ENCODE measurements around the gene SNAPC4. TPM values are rescaled to one million over a fixed set of nuclear protein-coding genes. Genes with fewer than 3 reads are reported as not detected.

SNAPC4 gene
- total RNA-seq, 1 experiment from 2014 or later, result 24.8 TPM

DNA sequence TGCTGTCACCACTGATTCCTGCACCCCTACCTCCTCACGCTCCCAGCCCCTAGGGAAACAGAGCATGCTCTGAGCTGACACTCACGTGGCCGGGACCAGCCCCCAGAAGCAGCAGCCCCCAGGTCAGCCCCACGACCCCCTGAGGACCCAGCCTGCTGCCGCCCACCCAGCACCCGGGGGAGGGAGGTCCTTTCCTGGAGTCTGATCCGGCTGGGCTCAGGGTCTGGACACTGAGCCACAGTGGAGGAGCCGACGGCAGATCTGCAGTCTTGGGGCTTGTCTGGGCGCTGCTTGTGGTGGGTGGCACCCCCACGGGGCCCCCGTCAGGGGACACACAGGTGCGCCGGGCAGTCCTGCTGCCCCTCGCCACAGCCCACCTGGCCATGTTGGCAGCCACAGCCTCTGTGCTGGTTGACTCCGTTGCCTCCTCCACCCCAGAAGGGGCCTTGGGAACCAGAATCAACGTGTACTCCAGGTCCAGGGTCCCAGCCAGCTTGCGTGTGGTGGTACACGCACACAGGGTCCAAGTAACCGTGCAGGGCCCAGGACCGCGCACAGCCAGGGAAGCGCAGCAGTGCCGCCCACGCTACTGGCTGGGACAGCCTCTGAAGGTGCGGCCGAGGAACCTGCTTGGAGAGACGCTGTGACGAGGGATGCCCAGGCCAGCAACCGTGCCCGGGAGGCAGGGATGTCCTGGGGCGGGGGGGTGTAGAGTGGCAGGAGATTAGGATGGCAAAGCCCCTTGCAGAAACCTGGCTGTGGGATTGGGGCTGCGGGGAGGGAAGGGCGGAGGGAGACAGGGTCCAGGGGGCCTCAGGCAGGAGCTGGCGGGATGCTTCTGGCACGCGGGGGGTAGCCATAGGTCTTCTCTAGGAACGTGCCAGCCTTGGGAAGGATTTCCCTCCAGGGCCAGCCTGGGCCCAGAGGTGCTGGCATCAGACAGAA lies 39.9 kb downstream of the SNAPC4 start:
- H3K36me3 ChIP-seq (ENCODE audit: insufficient read depth, low read length, poor library complexity, severe bottlenecking), result no peaks in the 10 kb centered on the region
- intact Hi-C loops (cut with micrococcal nuclease; ENCODE audit: unreplicated experiment), result no loop called here
- H3K9me3 ChIP-seq (ENCODE audit: low read depth, low read length, poor library complexity, severe bottlenecking), result no peaks in the 10 kb centered on the region
- H3K4me3 ChIP-seq (ENCODE audit: low read depth, low read length, poor library complexity, severe bottlenecking), result no peak overlapping the region
- TF ChIP-seq, protein P1, sequence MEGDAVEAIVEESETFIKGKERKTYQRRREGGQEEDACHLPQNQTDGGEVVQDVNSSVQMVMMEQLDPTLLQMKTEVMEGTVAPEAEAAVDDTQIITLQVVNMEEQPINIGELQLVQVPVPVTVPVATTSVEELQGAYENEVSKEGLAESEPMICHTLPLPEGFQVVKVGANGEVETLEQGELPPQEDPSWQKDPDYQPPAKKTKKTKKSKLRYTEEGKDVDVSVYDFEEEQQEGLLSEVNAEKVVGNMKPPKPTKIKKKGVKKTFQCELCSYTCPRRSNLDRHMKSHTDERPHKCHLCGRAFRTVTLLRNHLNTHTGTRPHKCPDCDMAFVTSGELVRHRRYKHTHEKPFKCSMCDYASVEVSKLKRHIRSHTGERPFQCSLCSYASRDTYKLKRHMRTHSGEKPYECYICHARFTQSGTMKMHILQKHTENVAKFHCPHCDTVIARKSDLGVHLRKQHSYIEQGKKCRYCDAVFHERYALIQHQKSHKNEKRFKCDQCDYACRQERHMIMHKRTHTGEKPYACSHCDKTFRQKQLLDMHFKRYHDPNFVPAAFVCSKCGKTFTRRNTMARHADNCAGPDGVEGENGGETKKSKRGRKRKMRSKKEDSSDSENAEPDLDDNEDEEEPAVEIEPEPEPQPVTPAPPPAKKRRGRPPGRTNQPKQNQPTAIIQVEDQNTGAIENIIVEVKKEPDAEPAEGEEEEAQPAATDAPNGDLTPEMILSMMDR (conservative IDR thresholded peaks at IDR 0.05; ENCODE audit: low read depth, low read length), result no peak
- TF ChIP-seq EZH2 (IDR thresholded peaks at IDR 0.05; ENCODE audit: borderline replicate concordance, low read depth, low read length, poor library complexity, severe bottlenecking), result no peak
- ChIA-PET CTCF (no interaction called here), POLR2A (ENCODE audit: low non-redundant PET) (no interaction called here)
- H3K27me3 ChIP-seq (replicated peaks; ENCODE audit: insufficient read depth, low read depth, low read length, poor library complexity), result no peaks in the 10 kb centered on the region
- no peak for DNase-seq (ENCODE audit: low spot score)
- no TSS peak for BruUV-seq (replicated peaks)
- H3K27ac ChIP-seq (ENCODE audit: low read depth, low read length, poor library complexity, severe bottlenecking), result no peak overlapping the region
- H3K4me1 ChIP-seq (ENCODE audit: insufficient read depth, low read length, poor library complexity, severe bottlenecking), result peaks cover 5% of the 10 kb centered on the region

DNA sequence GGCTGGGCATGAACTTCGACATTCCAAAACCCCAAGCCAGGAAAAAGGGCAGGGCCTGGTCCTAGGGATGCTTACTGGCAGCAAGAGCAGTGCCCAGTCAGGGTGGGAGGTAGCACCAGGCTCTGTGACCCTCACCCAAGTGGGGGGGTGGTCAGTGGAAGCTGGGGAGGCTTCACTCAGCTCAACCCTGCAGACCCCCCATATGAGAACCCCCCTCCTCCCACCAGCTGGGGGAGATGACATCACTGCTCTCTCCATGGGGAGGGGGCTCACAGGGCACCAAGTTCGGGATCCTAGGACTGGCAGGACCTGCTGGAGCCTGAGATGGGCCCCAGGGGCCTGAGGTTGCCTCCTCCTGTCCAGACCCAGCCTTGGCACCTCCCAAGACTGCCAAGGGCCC lies 41.1 kb downstream of the SNAPC4 start:
- ChIA-PET CTCF (no interaction called here), POLR2A (ENCODE audit: low non-redundant PET) (no interaction called here)
- intact Hi-C loops (cut with micrococcal nuclease; ENCODE audit: unreplicated experiment), result no loop called here
- Histone ChIP-seq H3K27me3 (replicated peaks; ENCODE audit: insufficient read depth, low read depth, low read length, poor library complexity) (no peaks in the 10 kb centered on the region), H3K4me1 (ENCODE audit: insufficient read depth, low read length, poor library complexity, severe bottlenecking) (peaks cover 2% of the 10 kb centered on the region), H3K36me3 (ENCODE audit: insufficient read depth, low read length, poor library complexity, severe bottlenecking) (no peaks in the 10 kb centered on the region), H3K4me3 (ENCODE audit: low read depth, low read length, poor library complexity, severe bottlenecking) (no peak overlapping the region), H3K9me3 (ENCODE audit: low read depth, low read length, poor library complexity, severe bottlenecking) (no peaks in the 10 kb centered on the region), H3K27ac (ENCODE audit: low read depth, low read length, poor library complexity, severe bottlenecking) (no peak overlapping the region)
- BruUV-seq (replicated peaks), result no TSS peak
- TF ChIP-seq EZH2 (IDR thresholded peaks at IDR 0.05; ENCODE audit: borderline replicate concordance, low read depth, low read length, poor library complexity, severe bottlenecking), result no peak
- TF ChIP-seq, protein P1 (conservative IDR thresholded peaks at IDR 0.05; ENCODE audit: low read depth, low read length), result no peak
- no peak for DNase-seq (ENCODE audit: low spot score)

DNA sequence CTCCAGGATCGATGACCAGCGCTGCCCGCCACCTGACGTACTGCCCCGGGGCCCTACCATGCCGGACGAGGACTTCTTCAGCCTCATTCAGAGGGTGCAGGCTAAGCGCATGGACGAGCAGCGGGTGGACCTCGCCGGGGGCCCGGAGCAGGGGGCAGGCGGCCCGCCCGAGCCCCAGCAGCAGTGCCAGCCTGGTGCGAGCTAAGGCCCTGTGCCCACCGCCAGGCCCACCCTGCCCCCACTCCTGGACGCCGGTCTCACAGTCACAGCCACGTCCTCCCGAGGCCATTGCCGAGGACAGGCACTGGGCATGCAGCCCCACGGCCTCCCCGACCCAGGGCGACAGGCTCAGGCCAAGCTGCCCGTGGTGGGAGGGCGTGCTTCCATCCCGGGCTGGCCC lies 42.0 kb downstream of the SNAPC4 start:
- H3K27me3 ChIP-seq (replicated peaks; ENCODE audit: insufficient read depth, low read depth, low read length, poor library complexity), result no peaks in the 10 kb centered on the region
- H3K4me3 ChIP-seq (ENCODE audit: low read depth, low read length, poor library complexity, severe bottlenecking), result no peak overlapping the region
- H3K4me1 ChIP-seq (ENCODE audit: insufficient read depth, low read length, poor library complexity, severe bottlenecking), result no peaks in the 10 kb centered on the region
- no peak for DNase-seq (ENCODE audit: low spot score)
- CTCF ChIA-PET, result no interaction called here
- intact Hi-C loops (cut with micrococcal nuclease; ENCODE audit: unreplicated experiment), result no loop called here
- TF ChIP-seq, protein P1 (conservative IDR thresholded peaks at IDR 0.05; ENCODE audit: low read depth, low read length), result no peak
- no peak for TF ChIP-seq EZH2 (IDR thresholded peaks at IDR 0.05; ENCODE audit: borderline replicate concordance, low read depth, low read length, poor library complexity, severe bottlenecking)
- no TSS peak for BruUV-seq (replicated peaks)
- H3K36me3 ChIP-seq (ENCODE audit: insufficient read depth, low read length, poor library complexity, severe bottlenecking), result no peaks in the 10 kb centered on the region
- POLR2A ChIA-PET (ENCODE audit: low non-redundant PET), result no interaction called here
- no peaks in the 10 kb centered on the region for H3K9me3 ChIP-seq (ENCODE audit: low read depth, low read length, poor library complexity, severe bottlenecking)
- H3K27ac ChIP-seq (ENCODE audit: low read depth, low read length, poor library complexity, severe bottlenecking), result no peak overlapping the region

All from A673 (cell line).